Calu3 (cell line): ENCODE results near the gene CNTN3. TPM values are rescaled to one million over a fixed set of nuclear protein-coding genes. Genes with fewer than 3 reads are reported as not detected.

Experiments used
- Bru-seq: library from RNA; stranded (reverse); fragments of 400-500 nt; gene quantifications from one replicate; lab custom pipeline; 2021; lab: Mats Ljungman, UMichigan
- BruChase-seq, 2 experiments: library from RNA; stranded (reverse); fragments of 400-500 nt; gene quantifications; one replicate each; lab custom pipeline; 2021; lab: Mats Ljungman, UMichigan
- BruUV-seq: library from RNA; stranded (reverse); fragments of 400-500 nt; replicated peaks from 2 replicates; lab custom pipeline; 2021; lab: Mats Ljungman, UMichigan
- CTCF ChIA-PET: fragments of 300-600 bp; sonication (Branson Sonifier 250); formaldehyde crosslinking; loops from one replicate; lab custom pipeline; 2022; ENCODE audit warnings: antibody characterized with exemption; lab: Charles Lee
- DNase-seq: peaks from one replicate; pipeline ENCODE4 v3.0.0; 2022
- H3K27ac Mint-ChIP-seq: one replicate; pipeline ENCODE4 v1.8.0; 2022; ENCODE audit warnings: mixed read lengths; ENCODE audit not compliant: unreplicated experiment
- H3K27me3 Mint-ChIP-seq: one replicate; pipeline ENCODE4 v1.8.0; 2022; ENCODE audit warnings: mixed read lengths; ENCODE audit not compliant: unreplicated experiment
- H3K36me3 Mint-ChIP-seq: one replicate; pipeline ENCODE4 v1.8.0; 2022; ENCODE audit warnings: mild to moderate bottlenecking, moderate library complexity, mixed read lengths; ENCODE audit not compliant: insufficient read depth, unreplicated experiment
- H3K4me1 Mint-ChIP-seq: one replicate; pipeline ENCODE4 v1.8.0; 2022; ENCODE audit warnings: mild to moderate bottlenecking, low read depth, mixed read lengths; ENCODE audit not compliant: unreplicated experiment
- H3K4me3 Mint-ChIP-seq: one replicate; pipeline ENCODE4 v1.8.0; 2022; ENCODE audit warnings: mild to moderate bottlenecking, low read depth, moderate library complexity, mixed read lengths; ENCODE audit not compliant: unreplicated experiment
- H3K9me3 Mint-ChIP-seq: one replicate; pipeline ENCODE4 v1.8.0; 2022; ENCODE audit warnings: low read depth, mixed read lengths; ENCODE audit not compliant: unreplicated experiment
- intact Hi-C: fragments of 100-400 bp; cut with micrococcal nuclease; formaldehyde crosslinking; loops from one replicate; pipeline ENCODE4 v1.10.0; 2022; ENCODE audit not compliant: unreplicated experiment
- long read RNA-seq: library from polyadenylated mRNA; stranded (forward); transcript quantifications from one replicate; pipeline ENCODE4 v2.0.0, GENCODE V29; 2022
- total RNA-seq: library from RNA; stranded (reverse); gene quantifications from 2 replicates; pipeline ENCODE4 v1.2.3, GENCODE V29; 2022
- TF ChIP-seq, protein P1 (sequence below): fragments of 200-600 bp; IDR thresholded peaks from one replicate; pipeline ENCODE4 v1.8.0; 2022; ENCODE audit warnings: antibody characterized with exemption; ENCODE audit not compliant: unreplicated experiment

The CNTN3 gene
- total RNA-seq (not detected in 2 replicates), Bru-seq, nascent RNA (percentile 0 among the genes with signal in this experiment), BruChase-seq, experiment 1, labeled RNA remaining after a 6-hour chase (percentile 0 among the genes with signal in this experiment), BruChase-seq, experiment 2, labeled RNA remaining after a 2-hour chase (not detected)
- long read RNA-seq: 0 reads

DNA sequence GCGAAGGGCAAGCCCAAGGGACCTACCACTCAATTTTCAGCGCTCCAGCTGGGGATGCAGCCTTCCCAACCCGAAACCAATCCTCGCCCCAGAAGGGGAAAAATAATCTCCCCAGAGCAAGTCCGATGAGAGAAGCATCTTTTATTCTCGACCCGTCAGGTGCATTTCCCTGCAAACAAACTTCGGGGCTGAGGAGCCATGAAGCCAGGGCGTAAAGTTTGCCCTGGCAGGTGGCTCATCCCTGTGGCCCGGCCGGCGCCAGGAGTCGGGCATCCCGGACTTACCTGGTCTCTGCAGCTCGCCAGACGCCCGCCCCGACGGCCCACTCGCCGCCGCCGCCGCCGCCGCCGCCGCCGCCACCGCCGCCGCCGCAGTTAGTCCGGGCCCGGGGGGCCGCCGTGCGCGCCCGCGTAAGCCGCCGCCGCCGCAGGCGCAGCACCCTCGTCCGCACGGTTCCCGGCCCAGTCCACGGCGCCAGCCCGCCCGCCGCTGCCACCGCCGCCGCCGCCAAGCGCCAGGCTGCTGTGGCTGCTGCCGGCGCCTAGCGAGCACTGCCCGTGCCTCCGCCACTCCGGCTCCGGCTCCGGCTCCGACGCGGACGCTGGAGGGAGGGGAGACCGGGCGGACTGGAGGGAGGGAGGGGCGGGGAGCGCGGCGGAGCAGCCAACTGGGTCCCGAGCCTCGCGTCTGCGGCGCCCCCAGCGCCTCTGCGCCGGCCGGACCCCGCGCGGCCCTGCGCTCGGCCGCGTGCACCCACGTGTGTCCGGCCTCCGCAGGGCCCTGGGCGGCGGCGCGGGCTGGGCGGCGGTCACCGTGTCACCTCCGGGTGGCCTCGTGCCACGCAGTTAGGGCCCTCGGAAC lies at the start of gene CNTN3:
Gene CNTN3, minus strand, starts transcription at position 553 of the 861 bp plus-strand sequence. CDS start 93,547 bp downstream, outside the sequence.
- no peak for DNase-seq
- TF ChIP-seq, protein P1, sequence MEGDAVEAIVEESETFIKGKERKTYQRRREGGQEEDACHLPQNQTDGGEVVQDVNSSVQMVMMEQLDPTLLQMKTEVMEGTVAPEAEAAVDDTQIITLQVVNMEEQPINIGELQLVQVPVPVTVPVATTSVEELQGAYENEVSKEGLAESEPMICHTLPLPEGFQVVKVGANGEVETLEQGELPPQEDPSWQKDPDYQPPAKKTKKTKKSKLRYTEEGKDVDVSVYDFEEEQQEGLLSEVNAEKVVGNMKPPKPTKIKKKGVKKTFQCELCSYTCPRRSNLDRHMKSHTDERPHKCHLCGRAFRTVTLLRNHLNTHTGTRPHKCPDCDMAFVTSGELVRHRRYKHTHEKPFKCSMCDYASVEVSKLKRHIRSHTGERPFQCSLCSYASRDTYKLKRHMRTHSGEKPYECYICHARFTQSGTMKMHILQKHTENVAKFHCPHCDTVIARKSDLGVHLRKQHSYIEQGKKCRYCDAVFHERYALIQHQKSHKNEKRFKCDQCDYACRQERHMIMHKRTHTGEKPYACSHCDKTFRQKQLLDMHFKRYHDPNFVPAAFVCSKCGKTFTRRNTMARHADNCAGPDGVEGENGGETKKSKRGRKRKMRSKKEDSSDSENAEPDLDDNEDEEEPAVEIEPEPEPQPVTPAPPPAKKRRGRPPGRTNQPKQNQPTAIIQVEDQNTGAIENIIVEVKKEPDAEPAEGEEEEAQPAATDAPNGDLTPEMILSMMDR: no peak
- BruUV-seq: no TSS peak
- no peak within 1 kb of the TSS for H3K4me3 Mint-ChIP-seq
- CTCF ChIA-PET: no interaction called here
- H3K36me3 Mint-ChIP-seq: no peaks in the 10 kb centered on the region
- H3K27me3 Mint-ChIP-seq: no peaks in the 10 kb centered on the region
- H3K4me1 Mint-ChIP-seq: no peaks in the 10 kb centered on the region
- intact Hi-C loops: no loop called here
- peaks cover 5% of the 10 kb centered on the region for H3K9me3 Mint-ChIP-seq
- no peak within 1 kb of the TSS for H3K27ac Mint-ChIP-seq

DNA sequence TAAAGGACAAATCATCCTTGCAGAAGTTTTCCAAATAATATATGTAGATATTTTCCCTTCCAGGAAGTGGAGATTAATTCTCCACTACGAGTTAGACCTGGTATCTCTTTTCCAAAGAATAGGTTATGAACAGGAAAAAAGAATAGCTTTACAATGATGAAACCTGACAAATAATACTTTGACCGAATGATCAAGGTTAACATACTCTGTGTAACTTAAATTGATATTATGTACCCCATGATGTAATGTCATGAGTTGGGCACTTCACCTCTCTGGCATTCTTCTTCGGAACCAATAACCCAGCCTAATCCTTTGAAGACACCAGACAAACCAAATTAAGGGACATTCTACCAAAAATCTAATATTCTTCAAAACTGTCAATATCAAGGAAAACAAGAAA lies 48.7 kb upstream of the CNTN3 start:
- Mint-ChIP-seq H3K27ac (no peak overlapping the region), H3K4me3 (no peak overlapping the region), H3K4me1 (no peaks in the 10 kb centered on the region), H3K36me3 (no peaks in the 10 kb centered on the region), H3K27me3 (no peaks in the 10 kb centered on the region), H3K9me3 (peaks cover 5% of the 10 kb centered on the region)
- DNase-seq: no peak
- no TSS peak for BruUV-seq
- intact Hi-C loops: no loop called here
- TF ChIP-seq, protein P1: no peak
- CTCF ChIA-PET: no interaction called here

DNA sequence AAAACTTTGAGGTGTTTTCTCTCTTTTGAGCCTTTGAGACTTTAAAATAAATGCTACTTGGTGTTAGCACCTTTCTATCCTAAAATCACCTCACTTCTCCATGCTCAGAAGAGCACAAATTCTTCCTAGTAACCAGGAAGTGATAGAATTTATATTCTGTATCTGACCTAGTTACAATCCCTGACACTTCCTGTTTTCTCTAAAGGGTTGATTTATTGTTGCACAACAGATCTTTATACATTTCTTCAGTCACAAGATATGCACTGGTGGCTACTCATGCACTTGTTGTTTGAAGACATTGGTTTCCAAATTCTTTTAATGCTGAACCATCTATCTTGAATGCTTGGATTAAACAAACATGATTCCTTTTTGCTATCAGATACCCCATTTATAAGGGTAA lies 47.2 kb upstream of the CNTN3 start:
- no peak for DNase-seq
- Mint-ChIP-seq H3K4me3 (no peak overlapping the region), H3K27ac (no peak overlapping the region), H3K4me1 (no peaks in the 10 kb centered on the region), H3K27me3 (no peaks in the 10 kb centered on the region), H3K36me3 (no peaks in the 10 kb centered on the region), H3K9me3 (peaks cover 5% of the 10 kb centered on the region)
- CTCF ChIA-PET: no interaction called here
- intact Hi-C loops: no loop called here
- TF ChIP-seq, protein P1: no peak
- BruUV-seq: no TSS peak

DNA sequence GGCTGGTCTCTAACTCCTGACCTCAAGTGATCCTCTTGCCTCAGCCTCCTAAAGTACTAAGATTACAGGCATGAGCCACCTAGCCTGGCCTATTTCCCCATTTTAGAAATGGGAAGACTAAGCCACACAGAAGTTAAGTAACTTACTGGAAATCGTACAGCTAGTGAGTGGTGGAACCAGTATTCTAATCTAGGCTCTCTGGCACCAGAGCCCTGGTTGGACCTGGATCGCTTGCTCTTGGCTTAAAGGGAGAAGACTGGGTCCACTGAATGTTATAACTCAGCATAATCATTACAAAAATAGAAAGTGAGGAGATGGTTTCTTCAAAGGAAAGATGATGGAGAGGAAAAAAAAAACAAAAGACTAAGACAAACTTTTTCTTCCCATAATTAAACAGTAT lies 37.4 kb upstream of the CNTN3 start:
- no peak overlapping the region for H3K4me3 Mint-ChIP-seq
- CTCF ChIA-PET: no interaction called here
- BruUV-seq: no TSS peak
- TF ChIP-seq, protein P1: no peak
- H3K4me1 Mint-ChIP-seq: no peaks in the 10 kb centered on the region
- H3K36me3 Mint-ChIP-seq: no peaks in the 10 kb centered on the region
- H3K9me3 Mint-ChIP-seq: no peaks in the 10 kb centered on the region
- no peak for DNase-seq
- H3K27ac Mint-ChIP-seq: no peak overlapping the region
- intact Hi-C loops: no loop called here
- H3K27me3 Mint-ChIP-seq: no peaks in the 10 kb centered on the region
